HCT116 (cell line): Measurements from ENCODE around the gene MTA1. TPM values are rescaled to one million over a fixed set of nuclear protein-coding genes. Genes with fewer than 3 reads are reported as not detected.

Experiments used
- ATAC-seq: fragments of 200-7000 bp; cut with Tn5 transposase; 2 replicates; pipeline ENCODE4 v1.9.1; 2020; ENCODE audit warnings: mild to moderate bottlenecking, moderate library complexity
- BruUV-seq: library from RNA; stranded (reverse); fragments of 400-500 nt; replicated peaks from 2 replicates; lab custom pipeline; 2021; lab: Mats Ljungman, UMichigan
- CTCF ChIA-PET: fragments of 300-600 bp; sonication (Branson Sonifier 250); formaldehyde crosslinking; loops from one replicate; lab custom pipeline; 2021; ENCODE audit warnings: antibody characterized with exemption; lab: Charles Lee
- POLR2A ChIA-PET: fragments of 300-600, 350-600 bp; sonication (Branson Sonifier 250); formaldehyde crosslinking; loops from one replicate; lab custom pipeline; 2021; ENCODE audit warnings: antibody characterized with exemption; lab: Charles Lee
- RAD21 ChIA-PET, 2 experiments: fragments of 300-600 bp; sonication (Branson Sonifier 250); formaldehyde crosslinking; loops; one replicate each; lab custom pipeline; 2023; ENCODE audit warnings: low total read pairs in 2 of 2; ENCODE audit not compliant: uncharacterized antibody in 2 of 2, unreplicated experiment in 2 of 2, low non-redundant PET in 1 of 2; lab: Charles Lee
- DNase-seq: peaks from one replicate; pipeline ENCODE4 v3.0.0-alpha.2; 2010; ENCODE audit warnings: low read depth, low spot score
- H2AFZ ChIP-seq: fragments of 200-600 bp; shearing (Covaris generic), sonication (generic); 2 replicates; pipeline ENCODE4 v1.6.1; 2017; ENCODE audit warnings: low read depth, mixed run types, mixed read lengths, antibody characterized with exemption, low read length; ENCODE audit not compliant: poor library complexity, severe bottlenecking
- H3K27ac ChIP-seq: 2 replicates; pipeline ENCODE4 v1.5.1; 2012; ENCODE audit warnings: low read depth, low read length
- H3K27me3 ChIP-seq: fragments of 200-600 bp; sonication (generic); 2 replicates; pipeline ENCODE4 v1.6.1; 2016; ENCODE audit warnings: mixed run types, low read length, mixed read lengths; ENCODE audit not compliant: insufficient read depth
- H3K36me3 ChIP-seq, 2 experiments: fragments of 200-500 bp in 1 of 2; fragments of 200-600 bp in 1 of 2; sonication (Bioruptor generic) in 1 of 2; sonication (generic) in 1 of 2; 2 replicates each; pipeline versions ENCODE4 v1.5.1 to v1.6.1; 2014 to 2016; ENCODE audit warnings: low read length in 2 of 2, inconsistent platforms in 1 of 2, mixed read lengths in 1 of 2, mixed run types in 1 of 2; ENCODE audit not compliant: insufficient read depth in 2 of 2, control insufficient read depth in 1 of 2
- H3K4me1 ChIP-seq, 2 experiments: fragments of 200-600 bp in 1 of 2; sonication (generic) in 1 of 2; 2 replicates each; pipeline versions ENCODE4 v1.5.1 to v1.6.1; 2012 to 2017; ENCODE audit warnings: low read length in 2 of 2, inconsistent platforms in 1 of 2, mild to moderate bottlenecking in 1 of 2, mixed read lengths in 1 of 2, mixed run types in 1 of 2, moderate library complexity in 1 of 2; ENCODE audit not compliant: insufficient read depth in 2 of 2, control insufficient read depth in 1 of 2
- H3K4me2 ChIP-seq: fragments of 200-600 bp; sonication (generic); 2 replicates; pipeline ENCODE4 v1.6.1; 2017; ENCODE audit warnings: mixed run types, low read length, mixed read lengths
- H3K4me3 ChIP-seq, 2 experiments: fragments of 200-600 bp in 1 of 2; sonication (generic) in 1 of 2; replicated peaks in 1 of 2; 2 replicates each; pipeline ENCODE4 v1.5.1; 2011 to 2016; ENCODE audit warnings: low read length in 2 of 2, control low read depth in 1 of 2, low read depth in 1 of 2, mild to moderate bottlenecking in 1 of 2, mixed read lengths in 1 of 2, mixed run types in 1 of 2
- H3K79me2 ChIP-seq: fragments of 200-600 bp; sonication (generic); 2 replicates; pipeline ENCODE4 v1.6.1; 2017; ENCODE audit warnings: mild to moderate bottlenecking, mixed run types, low read length, moderate library complexity, mixed read lengths; ENCODE audit not compliant: insufficient read depth
- H3K9ac ChIP-seq: fragments of 200-600 bp; sonication (generic); 2 replicates; pipeline ENCODE4 v1.6.1; 2016; ENCODE audit warnings: low read length, mixed read lengths
- H3K9me2 ChIP-seq: fragments of 200-600 bp; sonication (generic), shearing (Covaris generic); 2 replicates; pipeline ENCODE4 v1.6.1; 2017; ENCODE audit warnings: mixed run types, mild to moderate bottlenecking, moderate library complexity; ENCODE audit not compliant: insufficient read depth
- H3K9me3 ChIP-seq, 2 experiments: fragments of 200-500 bp in 1 of 2; fragments of 200-600 bp in 1 of 2; sonication (Bioruptor generic) in 1 of 2; sonication (generic) in 1 of 2; 2 replicates each; pipeline ENCODE4 v1.6.1; 2014 to 2017; ENCODE audit warnings: low read length in 2 of 2, mixed read lengths in 2 of 2, inconsistent platforms in 1 of 2, low read depth in 1 of 2, mild to moderate bottlenecking in 1 of 2, mixed run types in 1 of 2, moderate library complexity in 1 of 2; ENCODE audit not compliant: control insufficient read depth in 1 of 2, insufficient read depth in 1 of 2
- H4K20me1 ChIP-seq: fragments of 200-600 bp; sonication (generic), shearing (Covaris generic); 2 replicates; pipeline ENCODE4 v1.6.1; 2017; ENCODE audit warnings: mixed run types, mild to moderate bottlenecking, moderate library complexity; ENCODE audit not compliant: insufficient read depth
- CBX3 ChIP-seq: IDR thresholded peaks from 2 replicates; pipeline ENCODE4 v1.6.1; 2012; ENCODE audit warnings: low read depth
- CEBPB ChIP-seq: IDR thresholded peaks from 2 replicates; pipeline ENCODE4 v1.6.1; 2012; ENCODE audit warnings: low read depth
- CTCF ChIP-seq, 3 experiments: fragments of 200-600 bp in 1 of 3; sonication (generic) in 1 of 3; IDR thresholded peaks in 2 of 3; conservative IDR thresholded peaks in 1 of 3; 2 replicates each; pipeline ENCODE4 v1.5.1; 2012 to 2017; ENCODE audit warnings: low read depth in 2 of 3, low read length in 2 of 3, antibody characterized with exemption in 1 of 3, borderline replicate concordance in 1 of 3, control low read depth in 1 of 3, mild to moderate bottlenecking in 1 of 3, mixed read lengths in 1 of 3, mixed run types in 1 of 3, moderate library complexity in 1 of 3; ENCODE audit not compliant: insufficient read depth in 1 of 3
- EGR1 ChIP-seq: IDR thresholded peaks from 2 replicates; pipeline ENCODE4 v1.6.1; 2012; ENCODE audit warnings: low read depth
- ELF1 ChIP-seq: IDR thresholded peaks from 2 replicates; pipeline ENCODE4 v1.6.1; 2012; ENCODE audit warnings: low read depth, borderline replicate concordance
- EZH2 ChIP-seq: fragments of 200-600 bp; sonication (generic); IDR thresholded peaks from 2 replicates; pipeline ENCODE4 v1.6.1; 2017; ENCODE audit warnings: antibody characterized with exemption, mixed run types
- FOSL1 ChIP-seq: IDR thresholded peaks from 2 replicates; pipeline ENCODE4 v1.6.1; 2012; ENCODE audit warnings: low read depth
- JUND ChIP-seq: IDR thresholded peaks from 2 replicates; pipeline ENCODE4 v1.6.1; 2012
- MAX ChIP-seq: IDR thresholded peaks from 2 replicates; pipeline ENCODE4 v1.6.1; 2012
- REST ChIP-seq: IDR thresholded peaks from 2 replicates; pipeline ENCODE4 v1.6.1; 2012; ENCODE audit warnings: low read depth
- SIN3A ChIP-seq: IDR thresholded peaks from 2 replicates; pipeline ENCODE4 v1.6.1; 2012; ENCODE audit warnings: low read depth
- SRF ChIP-seq: IDR thresholded peaks from 2 replicates; pipeline ENCODE4 v1.6.1; 2012; ENCODE audit warnings: low read depth
- YY1 ChIP-seq: IDR thresholded peaks from 2 replicates; pipeline ENCODE4 v1.6.1; 2011; ENCODE audit warnings: low read length, low read depth, moderate library complexity, mild to moderate bottlenecking; ENCODE audit not compliant: insufficient replicate concordance; ENCODE audit errors: extremely low read depth
- ZFX ChIP-seq: fragments of 450-650 bp; IDR thresholded peaks from 2 replicates; pipeline ENCODE4 v1.6.1; 2017
- ZNF274 ChIP-seq: fragments of 200-500 bp; sonication (Bioruptor generic); IDR thresholded peaks from 2 replicates; pipeline ENCODE4 v1.6.1; 2014; ENCODE audit warnings: mild to moderate bottlenecking, low read depth, low read length, inconsistent platforms
- intact Hi-C: fragments of 100-400 bp; cut with micrococcal nuclease; formaldehyde crosslinking; loops from 2 replicates; pipeline ENCODE4 v1.10.0; 2022
- total RNA-seq: library from RNA; stranded (reverse); gene quantifications from one replicate; pipeline ENCODE4 v1.2.1, GENCODE V29; 2021; ENCODE audit not compliant: unreplicated experiment

MTA1 gene
- total RNA-seq, 1 experiment from 2014 or later = 229 TPM

- TF ChIP-seq EZH2 = no peak
- TF ChIP-seq EGR1 = no peak
- TF ChIP-seq JUND = no peak
- no peak for TF ChIP-seq SIN3A
- no peak for TF ChIP-seq CEBPB
- no peak for TF ChIP-seq ZFX
- no peak for TF ChIP-seq CTCF (IDR thresholded peaks at IDR 0.05 in 2 of 3, conservative IDR thresholded peaks at IDR 0.05 in 1 of 3; ENCODE audit: borderline replicate concordance in 1 of 3, insufficient read depth in 1 of 3, low read depth in 2 of 3, low read length in 2 of 3)
- no peak for TF ChIP-seq FOSL1
- TF ChIP-seq ZNF274 = no peak
- TF ChIP-seq MAX = no peak
- no peak for TF ChIP-seq SRF
Observed at GRCh38 chr14:105499256-105500035, 79.8 kb downstream of the MTA1 start (continued).

- H3K9me2 ChIP-seq = no peaks in the 10 kb centered on the region
- no peak overlapping the region for H2AFZ ChIP-seq
- no peak overlapping the region for H3K9ac ChIP-seq
- TF ChIP-seq ELF1 (no peak), SRF (no peak), MAX (no peak), YY1 (no peak), REST (no peak), CBX3 (no peak)
- DNase-seq = no peak
- no peak for ATAC-seq
- H3K79me2 ChIP-seq = no peaks in the 10 kb centered on the region
- RAD21 ChIA-PET = no interaction called here
- intact Hi-C loops = no loop called here
- H3K4me2 ChIP-seq = no peak overlapping the region
- POLR2A ChIA-PET = no interaction called here
- H3K4me1 ChIP-seq = no peaks in the 10 kb centered on the region
- BruUV-seq = no TSS peak
- H4K20me1 ChIP-seq = no peaks in the 10 kb centered on the region
- H3K9me3 ChIP-seq = no peaks in the 10 kb centered on the region
- H3K27me3 ChIP-seq = no peaks in the 10 kb centered on the region
- H3K27ac ChIP-seq = no peak overlapping the region
- H3K36me3 ChIP-seq = no peaks in the 10 kb centered on the region
- H3K4me3 ChIP-seq = no peak overlapping the region
- CTCF ChIA-PET = no interaction called here
Observed at GRCh38 chr14:105500036-105500725, 80.6 kb downstream of the MTA1 start.
